WTC11 (cell line): ENCODE results near the gene HPN.
"Not testable (repeated sequence)": the region's sequence is repeated elsewhere in the genome, so short reads cannot be mapped to it uniquely, and the experiment has no call there.

Source experiments
- CTCF ChIP-seq: fragments of 200-600 bp; IDR thresholded peaks from 2 replicates; pipeline ENCODE4 v1.8.0; 2022; ENCODE audit warnings: antibody characterized with exemption
- FOXP1 ChIP-seq: sonication (generic); formaldehyde crosslinking; IDR thresholded peaks from 2 replicates; pipeline ENCODE4 v1.8.0; 2022; ENCODE audit warnings: missing genetic modification reagents, mild to moderate bottlenecking, moderate library complexity, borderline replicate concordance
- TCF7 ChIP-seq: sonication (generic); formaldehyde crosslinking; IDR thresholded peaks from 2 replicates; pipeline ENCODE4 v1.8.0; 2022; ENCODE audit warnings: mild to moderate bottlenecking, low read depth, missing genetic modification reagents, moderate library complexity

- TF ChIP-seq CTCF; FOXP1 (CRISPR knock-in tag); TCF7 (CRISPR knock-in tag): not testable (repeated sequence)
Measured at GRCh38 chr19:35028600-35028885, 13.0 kb upstream of the HPN start.
